Small intestine (tissue), 7 donors: ENCODE measurements around the gene ERN2. TPM values are rescaled to one million over a fixed set of nuclear protein-coding genes. Genes with fewer than 3 reads are reported as not detected.
"Not testable (repeated sequence)": the region's sequence is repeated elsewhere in the genome, so short reads cannot be mapped to it uniquely, and the experiment has no call there.

Source experiments
- DNase-seq, 2 donors: peaks; one replicate each; pipeline versions ENCODE4 v3.0.0 to v3.0.0-alpha.2; 2013
- FAIRE-seq: peaks from 2 replicates; lab custom pipeline; 2012; peaks lifted over from hg19 to GRCh38; lab: Jason Lieb, UNC
- H3K27ac ChIP-seq, 3 donors: one replicate each; pipeline ENCODE4 v1.5.1; 2013; ENCODE audit warnings: low read length in 2 of 3, mild to moderate bottlenecking in 2 of 3, control low read depth in 1 of 3, inconsistent platforms in 1 of 3, low read depth in 1 of 3, moderate library complexity in 1 of 3
- H3K27me3 ChIP-seq, 3 donors: one replicate each; pipeline ENCODE4 v1.6.1; 2013; ENCODE audit warnings: low read length in 3 of 3, inconsistent platforms in 1 of 3; ENCODE audit not compliant: control insufficient read depth in 3 of 3, insufficient read depth in 3 of 3
- H3K36me3 ChIP-seq, 3 donors: one replicate each; pipeline ENCODE4 v1.6.1; 2013; ENCODE audit warnings: low read length in 3 of 3, inconsistent platforms in 1 of 3, low read depth in 1 of 3, mild to moderate bottlenecking in 1 of 3, moderate library complexity in 1 of 3; ENCODE audit not compliant: control insufficient read depth in 3 of 3, insufficient read depth in 2 of 3
- H3K4me1 ChIP-seq, 3 donors: one replicate each; pipeline ENCODE4 v1.6.1; 2013; ENCODE audit warnings: low read length in 2 of 3, inconsistent platforms in 1 of 3, low read depth in 1 of 3, mild to moderate bottlenecking in 1 of 3, moderate library complexity in 1 of 3; ENCODE audit not compliant: control insufficient read depth in 3 of 3, insufficient read depth in 2 of 3
- H3K4me3 ChIP-seq, 3 donors: one replicate each; pipeline ENCODE4 v1.5.1; 2013; ENCODE audit warnings: low read length in 3 of 3, control low read depth in 1 of 3, inconsistent platforms in 1 of 3, low read depth in 1 of 3, mild to moderate bottlenecking in 1 of 3, moderate library complexity in 1 of 3
- H3K9me3 ChIP-seq, 2 donors: one replicate each; pipeline ENCODE4 v1.6.1; 2013; ENCODE audit warnings: low read depth in 1 of 2, low read length in 1 of 2; ENCODE audit not compliant: control insufficient read depth in 2 of 2, insufficient read depth in 1 of 2
- WGBS, 3 donors: extraction: QIAGEN DNeasy Blood & Tissue Kit; methylation state at CpG; one replicate each; pipeline ENCODE4 v1.1.7; 2013; 5-methylcytosine and 5-hydroxymethylcytosine counted together
- polyA plus RNA-seq, 4 donors: library from polyadenylated mRNA; stranded (reverse) in 3 of 4; unstranded in 1 of 4; fragments of 200-250 nt in 3 of 4; fragments of 120-200 nt in 1 of 4; gene quantifications; one replicate each; pipeline versions ENCODE4 v1.2.1 to v1.2.3, GENCODE V29; 2013
- donor health status: healthy with polysubstance abuse.
- donor health status: control.
- donor health status: control.
- donor health status: Bipolar disorder and iron deficiency.
- donor health status: healthy.

Gene ERN2
- polyA plus RNA-seq, 4 donors, result 5.4 to 38.8 (median 17.8) TPM

- FAIRE-seq (no peak), DNase-seq (no peak)
- Histone ChIP-seq H3K4me1 (no peaks in the 10 kb centered on the region), H3K27me3 (no peaks in the 10 kb centered on the region), H3K4me3 (no peak overlapping the region), H3K36me3 (no peaks in the 10 kb centered on the region), H3K27ac (no peak overlapping the region), H3K9me3 (no peaks in the 10 kb centered on the region)
- 41 to 54% (median 48%) methylated on average over 10 of the region's 10 CpGs for WGBS, 3 donors
Measured at GRCh38 chr16:23728112-23728477, 15.1 kb upstream of the ERN2 start.

- 86 to 89% (median 86%) methylated on average over 3 of the region's 3 CpGs for WGBS, 3 donors
- H3K4me3 ChIP-seq, result no peak overlapping the region
- DNase-seq (no peak), FAIRE-seq (no peak)
- H3K36me3 ChIP-seq, result no peaks in the 10 kb centered on the region
- no peaks in the 10 kb centered on the region for H3K9me3 ChIP-seq
- no peak overlapping the region for H3K27ac ChIP-seq
- H3K27me3 ChIP-seq, result no peaks in the 10 kb centered on the region
- H3K4me1 ChIP-seq, result no peaks in the 10 kb centered on the region
Measured at GRCh38 chr16:23726710-23727109, 13.7 kb upstream of the ERN2 start.

GRCh38 chr16:23724785-23725131, 11.7 kb upstream of the ERN2 start:
- H3K27ac ChIP-seq, result no peak overlapping the region
- H3K9me3 ChIP-seq, result no peaks in the 10 kb centered on the region
- FAIRE-seq, result no peak
- no peak overlapping the region for H3K4me3 ChIP-seq
- WGBS, 3 donors, result 62 to 69% (median 69%) methylated on average over 3 of the region's 3 CpGs
- H3K4me1 ChIP-seq, result no peaks in the 10 kb centered on the region
- H3K27me3 ChIP-seq, result peaks cover 0 to 2% (median 0%) of the 10 kb centered on the region in 3 donors
- H3K36me3 ChIP-seq, result no peaks in the 10 kb centered on the region
- DNase-seq, result no peak

DNA sequence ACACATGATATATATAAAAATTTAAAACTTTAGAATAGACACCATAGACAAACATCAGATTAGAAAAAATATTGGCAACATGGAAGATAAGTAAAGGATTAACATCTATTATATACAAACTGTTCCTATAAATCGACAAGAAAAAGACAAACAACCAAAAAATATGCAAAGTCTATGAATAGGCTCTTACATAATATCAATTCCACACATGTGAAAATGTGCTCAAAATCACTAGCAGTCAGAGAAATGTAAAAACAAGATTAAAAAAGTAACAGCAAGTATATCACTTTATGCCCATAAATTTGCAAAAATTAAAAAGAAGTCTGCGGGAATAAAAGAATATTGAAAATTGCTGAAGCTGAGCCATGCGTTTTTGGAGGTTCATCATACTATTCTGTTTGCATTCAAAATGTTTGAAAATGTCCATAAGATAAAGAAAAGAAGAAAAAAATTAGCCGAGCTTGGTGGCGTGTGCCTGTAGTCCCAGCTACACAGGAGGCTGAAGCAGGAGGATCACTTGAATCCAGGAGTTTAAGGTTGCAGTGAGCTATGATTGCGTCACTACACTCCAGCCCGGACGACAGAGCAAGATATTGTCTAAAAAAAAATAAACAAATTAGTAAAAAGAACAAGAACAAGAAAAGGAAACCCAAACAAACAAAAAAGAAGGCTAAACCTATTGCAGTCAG, 11.2 kb upstream of the ERN2 start:
- Histone ChIP-seq H3K36me3 (no peaks in the 10 kb centered on the region), H3K27me3 (peaks cover 0 to 2% (median 0%) of the 10 kb centered on the region in 3 donors), H3K9me3 (no peaks in the 10 kb centered on the region), H3K4me1 (no peaks in the 10 kb centered on the region), H3K27ac (no peak overlapping the region), H3K4me3 (no peak overlapping the region)
- FAIRE-seq, result no peak
- 81 to 84% (median 82%) methylated on average over 8 of the region's 8 CpGs for whole genome bisulfite sequencing, 3 donors
- DNase-seq, result no peak

DNA sequence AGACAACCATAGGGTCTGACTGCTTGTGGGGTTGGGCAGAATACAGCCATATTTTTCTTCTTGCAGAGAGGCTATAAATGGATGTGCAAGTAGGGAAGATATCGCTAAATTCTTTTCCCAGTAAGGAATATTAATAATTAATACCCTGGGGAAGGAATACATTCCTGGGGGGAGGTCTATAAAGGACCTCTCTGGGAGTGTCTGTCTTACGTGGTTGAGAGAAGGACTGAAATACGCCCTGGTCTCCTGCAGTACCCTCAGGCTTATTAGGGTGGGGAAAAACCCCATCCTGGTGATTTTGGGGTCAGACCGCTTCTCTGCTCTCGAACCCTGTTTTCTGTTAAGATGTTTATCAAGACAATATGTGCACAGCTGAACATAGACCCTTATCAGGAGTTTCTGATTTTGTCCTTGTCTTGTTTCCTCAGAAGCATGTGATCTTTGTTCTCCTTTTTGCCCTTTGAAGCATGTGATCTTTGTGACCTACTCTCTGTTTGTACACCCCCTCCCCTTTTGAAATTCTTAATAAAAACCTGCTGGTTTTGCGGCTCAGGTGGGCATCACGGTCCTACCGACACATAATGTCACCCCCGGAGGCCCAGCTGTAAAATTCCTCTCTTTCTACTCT, 9.7 kb upstream of the ERN2 start:
- FAIRE-seq, H3K9me3 ChIP-seq: not testable (repeated sequence)

GRCh38 chr16:23716484-23716883, 3.5 kb upstream of the ERN2 start:
- WGBS, 3 donors, result 87 to 90% (median 87%) methylated on average over 5 of the region's 5 CpGs
- Histone ChIP-seq H3K4me1 (no peaks in the 10 kb centered on the region), H3K9me3 (no peaks in the 10 kb centered on the region), H3K27me3 (peaks cover 0 to 15% (median 15%) of the 10 kb centered on the region in 3 donors), H3K27ac (no peak overlapping the region), H3K4me3 (no peak overlapping the region), H3K36me3 (no peaks in the 10 kb centered on the region)
- no peak for DNase-seq
- FAIRE-seq, result no peak

More for the DNA sequence above, 9.7 kb upstream of the ERN2 start:
- not testable (repeated sequence) for DNase-seq, H3K36me3 ChIP-seq, H3K27me3 ChIP-seq, H3K27ac ChIP-seq, H3K4me1 ChIP-seq, H3K4me3 ChIP-seq
- 75 to 83% (median 82%) methylated on average over 9 of the region's 9 CpGs for WGBS, 3 donors

GRCh38 chr16:23711785-23712184, 1.2 kb downstream of the ERN2 start:
- Histone ChIP-seq H3K4me1 (no peaks in the 10 kb centered on the region), H3K36me3 (no peaks in the 10 kb centered on the region), H3K27ac (peak overlapping the region in 1 of 3 donors; percentile 57), H3K27me3 (peaks cover 0 to 16% (median 15%) of the 10 kb centered on the region in 3 donors), H3K9me3 (peaks cover 0 to 14% of the 10 kb centered on the region in 2 donors), H3K4me3 (no peak overlapping the region)
- DNase-seq (peak; percentile 61 to 68), FAIRE-seq (no peak)
- WGBS, 3 donors, result 7 to 44% (median 23%) methylated on average over 4 of the region's 4 CpGs

- Histone ChIP-seq H3K9me3 (peaks cover 0 to 14% of the 10 kb centered on the region in 2 donors), H3K4me3 (no peak overlapping the region), H3K36me3 (no peaks in the 10 kb centered on the region), H3K27ac (no peak overlapping the region), H3K27me3 (peaks cover 0 to 15% (median 15%) of the 10 kb centered on the region in 3 donors), H3K4me1 (no peaks in the 10 kb centered on the region)
- no peak for DNase-seq
- no peak for FAIRE-seq
- 92 to 98% (median 96%) methylated on average over 3 of the region's 3 CpGs for WGBS, 3 donors
Measured at GRCh38 chr16:23710504-23710903, 2.5 kb downstream of the ERN2 start.
